NCI-H1436 (cell line): ENCODE measurements around the gene NANP.
"Not testable (repeated sequence)": the region's sequence is repeated elsewhere in the genome, so short reads cannot be mapped to it uniquely, and the experiment has no call there.

Experiments
- DNase-seq: peaks from one replicate; lab custom pipeline; 2025; lab: John Stamatoyannopoulos, UW

Gene NANP

GRCh38 chr20:25623736-25624499 is at the start of gene NANP:
TSS of gene NANP (minus strand) at chr20:25624014. CDS start at chr20:25623948, 66 bp downstream.
- peak; percentile 96 for DNase-seq

- DNase-seq: no peak
Observed at GRCh38 chr20:25672659-25673235, 48.9 kb upstream of the NANP start.

DNA sequence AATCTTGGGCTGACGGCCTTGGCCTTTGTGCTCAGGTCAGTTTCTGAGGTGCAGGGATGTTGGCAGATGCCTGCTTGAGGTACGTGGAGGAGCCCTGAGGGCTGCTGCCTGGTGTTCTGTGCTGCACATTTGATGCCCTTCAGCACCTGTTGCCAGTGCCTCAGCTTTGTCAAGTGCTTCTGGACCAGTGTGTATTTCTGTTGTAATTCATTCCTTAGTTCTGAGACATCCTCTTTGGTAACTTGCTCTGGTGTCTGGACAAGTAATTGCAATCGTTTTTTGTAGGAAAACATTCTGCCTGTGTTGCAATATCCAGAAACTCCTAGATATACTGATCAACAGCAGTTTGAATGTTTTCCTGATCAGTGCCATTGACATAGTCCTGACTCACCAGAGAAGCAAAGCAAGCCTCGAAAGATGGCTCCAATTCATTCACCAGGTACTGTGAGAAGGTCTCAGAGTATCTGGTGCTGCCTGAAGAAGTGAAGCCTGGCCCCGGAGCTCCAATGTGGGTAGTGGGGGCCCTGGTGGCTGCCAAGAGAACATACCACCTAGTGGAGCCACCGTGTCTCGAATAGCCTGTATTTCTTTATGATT is 46.1 kb upstream of the NANP start:
- no peak for DNase-seq

DNA sequence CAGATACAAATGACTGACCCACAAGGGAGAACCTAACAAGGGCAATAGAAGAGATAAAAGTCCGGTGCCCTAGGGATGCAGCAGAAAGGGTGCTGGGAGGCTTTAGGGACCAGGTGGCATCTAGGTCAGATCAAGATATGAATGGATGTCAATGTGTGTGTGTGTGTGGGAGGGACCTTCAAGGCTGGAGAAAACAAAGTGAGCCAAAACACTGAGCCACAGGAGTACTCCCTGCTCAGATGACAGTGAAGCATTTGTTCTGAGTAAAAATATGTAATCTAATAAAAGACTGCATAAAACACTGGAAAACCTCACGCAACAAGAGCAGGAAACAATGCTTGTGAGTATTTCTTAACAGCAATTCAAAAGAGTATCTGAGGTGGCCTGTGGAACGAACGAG is 44.6 kb upstream of the NANP start:
- DNase-seq: no peak

- DNase-seq: no peak
Observed at GRCh38 chr20:25659999-25660398, 36.2 kb upstream of the NANP start.

DNA sequence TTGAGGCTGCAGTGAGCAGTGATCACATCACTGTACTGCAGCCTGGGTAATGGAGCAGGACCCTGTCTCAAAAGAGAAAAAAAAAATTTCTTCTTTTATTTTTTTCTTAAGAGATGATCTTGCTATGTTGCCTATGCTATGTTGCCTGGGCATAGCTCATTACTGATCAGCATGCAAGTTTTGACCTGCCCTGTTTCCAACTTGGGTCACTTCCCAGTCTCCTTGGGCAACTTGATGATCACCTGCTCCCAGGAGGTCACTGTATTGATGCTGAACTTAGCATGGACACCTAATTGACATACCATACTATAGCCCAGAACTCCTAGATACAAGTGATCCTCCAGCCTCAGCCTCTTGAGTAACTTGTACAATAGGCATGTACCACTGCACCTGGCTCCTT is 30.7 kb upstream of the NANP start:
- DNase-seq: no peak

DNA sequence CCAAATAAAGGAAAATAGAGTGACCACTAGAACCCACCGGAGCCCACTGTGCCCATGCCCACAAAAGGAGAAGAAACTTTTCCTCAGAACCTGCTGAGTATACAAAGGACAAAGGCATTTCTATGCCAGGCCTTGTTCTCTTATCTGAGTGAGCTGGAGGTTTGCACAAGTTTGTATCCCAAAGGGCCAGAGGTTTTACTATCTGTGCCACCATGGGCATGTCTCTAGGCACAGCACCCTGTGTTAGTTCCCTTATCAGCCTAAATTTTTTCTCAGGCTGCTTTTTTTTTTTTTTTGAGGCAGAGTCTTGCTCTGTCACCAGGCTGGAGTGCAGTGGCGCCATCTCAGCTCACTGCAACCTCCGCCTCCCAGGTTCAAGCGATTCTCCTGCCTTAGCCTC is 29.1 kb upstream of the NANP start:
- DNase-seq: not testable (repeated sequence)

- DNase-seq: no peak
Observed at GRCh38 chr20:25644814-25645213, 21.0 kb upstream of the NANP start.

DNA sequence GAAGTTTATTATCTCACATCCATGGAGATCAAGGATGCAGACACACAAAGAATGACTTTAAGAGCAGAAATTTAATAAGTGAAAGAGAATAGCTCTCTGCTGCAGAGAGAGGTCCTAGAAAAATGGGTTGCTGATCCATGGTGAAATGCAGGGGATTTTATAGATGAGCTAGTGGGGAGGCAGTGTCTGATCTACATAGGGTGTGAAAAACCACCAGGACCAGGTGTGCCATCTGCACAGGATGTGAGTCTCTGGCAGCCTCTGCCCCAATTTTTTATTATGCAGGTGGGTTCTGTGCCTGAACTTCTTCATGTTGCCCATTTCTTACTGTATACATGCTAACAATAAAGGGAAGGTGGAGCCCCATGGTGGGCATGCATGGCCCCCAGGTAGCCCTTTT is 19.9 kb upstream of the NANP start:
- DNase-seq: no peak

DNA sequence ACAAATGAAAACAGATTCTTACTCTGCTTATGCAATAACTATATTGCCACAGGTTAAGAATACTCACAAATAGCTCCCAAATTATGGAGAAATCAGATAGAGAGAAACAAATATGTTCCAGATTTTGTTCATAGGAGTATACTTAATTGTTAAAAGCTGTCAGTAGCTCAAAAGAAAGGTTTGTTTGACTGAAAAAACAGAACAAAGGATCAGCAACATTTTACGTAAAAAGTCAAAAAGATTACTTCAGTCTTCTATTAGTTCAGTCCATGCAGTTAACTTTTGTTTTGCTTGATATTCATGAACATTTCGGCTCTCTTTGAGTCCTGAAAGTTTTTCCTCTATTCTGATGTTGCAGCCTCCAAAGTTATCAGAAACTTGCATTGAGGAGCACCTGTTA is 13.4 kb upstream of the NANP start:
- DNase-seq: no peak

GRCh38 chr20:25632940-25633790 is 9.4 kb upstream of the NANP start:
- no peak for DNase-seq

- not testable (repeated sequence) for DNase-seq
Observed at GRCh38 chr20:25630615-25631014, 6.8 kb upstream of the NANP start.

DNA sequence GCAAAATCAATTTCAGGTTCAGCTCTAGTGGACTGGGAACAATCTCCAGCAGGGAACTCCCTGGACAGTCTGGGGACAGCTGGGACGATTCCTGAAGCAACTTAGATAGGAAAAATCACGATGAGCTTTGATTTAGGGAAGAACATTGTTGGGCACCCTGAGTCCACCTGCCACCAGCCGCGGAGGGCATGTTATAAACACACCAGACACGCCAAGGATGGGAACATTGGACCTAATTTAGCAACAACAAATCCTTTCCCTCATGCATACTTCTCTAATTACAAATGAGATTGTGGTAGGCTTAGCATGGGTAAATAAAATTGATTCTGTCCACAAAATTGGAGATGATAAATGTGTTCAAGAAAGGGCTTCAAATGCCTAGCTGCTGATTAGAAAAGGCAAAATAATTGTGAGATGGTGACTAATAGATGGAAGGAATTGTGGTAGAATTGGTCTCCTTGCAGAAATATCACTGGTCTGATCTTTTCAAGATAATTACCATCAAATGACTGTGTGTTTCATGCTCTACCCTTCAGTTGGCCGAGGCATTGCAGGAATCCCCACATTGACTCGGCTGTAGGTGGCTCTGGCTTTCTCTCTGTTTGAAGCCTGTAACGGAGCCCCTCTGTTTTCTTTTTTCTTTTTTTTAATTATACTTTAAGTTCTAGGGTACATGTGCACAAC is 6.1 kb upstream of the NANP start:
- no peak for DNase-seq

DNA sequence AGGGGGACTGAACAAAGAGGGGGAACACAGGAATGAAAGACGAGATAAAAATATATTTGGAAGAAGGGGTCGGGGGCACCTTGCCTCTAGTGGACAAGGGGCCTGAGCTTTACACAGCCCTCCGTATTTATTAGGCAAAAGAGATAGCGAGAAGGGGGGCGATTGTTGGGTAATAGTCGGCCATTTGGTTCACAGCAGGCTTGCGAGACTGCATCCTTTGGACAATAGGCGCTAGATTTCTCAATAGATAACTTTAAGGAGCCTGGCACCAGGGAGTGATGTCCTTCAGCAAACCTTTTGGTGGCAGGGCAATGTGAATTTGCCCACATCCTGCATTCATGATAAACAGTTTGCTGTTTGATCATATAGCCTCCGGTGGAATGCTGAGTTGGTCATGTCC is 3.0 kb upstream of the NANP start:
- DNase-seq: no peak

GRCh38 chr20:25624500-25624939 is 706 bp upstream of the NANP start:
- DNase-seq: no peak

- no peak for DNase-seq
Observed at GRCh38 chr20:25623225-25623735, 534 bp downstream of the NANP start.

- DNase-seq: no peak
Observed at GRCh38 chr20:25622450-25623224, 1.2 kb downstream of the NANP start.

DNA sequence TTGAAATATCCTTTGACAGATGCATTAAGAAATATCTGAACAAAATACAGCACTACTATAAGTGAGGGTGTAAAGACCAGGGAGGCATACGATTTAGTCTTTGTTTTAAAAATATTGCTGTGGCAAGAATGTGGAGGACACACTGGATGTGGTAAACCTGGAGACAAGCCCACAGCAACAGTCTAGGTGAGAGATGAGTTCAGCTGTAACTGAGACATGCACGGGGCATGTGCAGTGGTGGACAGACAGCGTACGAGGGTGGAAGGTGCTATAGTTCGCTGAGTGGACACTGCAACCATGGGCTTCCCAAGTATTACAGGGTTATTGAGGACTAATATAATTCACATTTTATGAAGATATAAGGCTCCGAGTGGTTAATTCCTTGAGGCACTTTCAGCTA is 1.8 kb downstream of the NANP start:
- no peak for DNase-seq

- DNase-seq: no peak
Observed at GRCh38 chr20:25619514-25619913, 4.3 kb downstream of the NANP start.

DNA sequence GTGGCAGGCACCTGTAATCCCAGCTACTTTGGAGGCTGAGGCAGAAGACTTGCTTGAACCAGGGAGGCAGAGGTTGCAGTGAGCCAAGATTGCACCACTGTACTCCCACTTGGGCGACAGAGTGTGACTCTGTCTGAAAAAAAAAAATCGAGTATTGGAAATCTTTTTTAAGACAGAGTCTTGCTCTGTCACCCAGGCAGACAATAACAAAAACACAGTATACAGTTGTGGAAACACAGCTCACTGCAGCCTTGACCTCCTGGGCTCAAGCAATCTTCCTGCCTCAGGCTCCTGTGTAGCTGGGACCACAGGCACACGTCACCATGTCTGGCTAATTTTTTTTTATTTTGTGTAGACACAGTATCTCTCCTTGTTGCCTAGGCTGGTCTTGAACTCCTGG is 15.0 kb downstream of the NANP start:
- no peak for DNase-seq
